ENCODE data around the gene MMEL1.
A peak's percentile ranks its signal among the peaks of the same experiment; 100 is the strongest.

Gene MMEL1

DNA sequence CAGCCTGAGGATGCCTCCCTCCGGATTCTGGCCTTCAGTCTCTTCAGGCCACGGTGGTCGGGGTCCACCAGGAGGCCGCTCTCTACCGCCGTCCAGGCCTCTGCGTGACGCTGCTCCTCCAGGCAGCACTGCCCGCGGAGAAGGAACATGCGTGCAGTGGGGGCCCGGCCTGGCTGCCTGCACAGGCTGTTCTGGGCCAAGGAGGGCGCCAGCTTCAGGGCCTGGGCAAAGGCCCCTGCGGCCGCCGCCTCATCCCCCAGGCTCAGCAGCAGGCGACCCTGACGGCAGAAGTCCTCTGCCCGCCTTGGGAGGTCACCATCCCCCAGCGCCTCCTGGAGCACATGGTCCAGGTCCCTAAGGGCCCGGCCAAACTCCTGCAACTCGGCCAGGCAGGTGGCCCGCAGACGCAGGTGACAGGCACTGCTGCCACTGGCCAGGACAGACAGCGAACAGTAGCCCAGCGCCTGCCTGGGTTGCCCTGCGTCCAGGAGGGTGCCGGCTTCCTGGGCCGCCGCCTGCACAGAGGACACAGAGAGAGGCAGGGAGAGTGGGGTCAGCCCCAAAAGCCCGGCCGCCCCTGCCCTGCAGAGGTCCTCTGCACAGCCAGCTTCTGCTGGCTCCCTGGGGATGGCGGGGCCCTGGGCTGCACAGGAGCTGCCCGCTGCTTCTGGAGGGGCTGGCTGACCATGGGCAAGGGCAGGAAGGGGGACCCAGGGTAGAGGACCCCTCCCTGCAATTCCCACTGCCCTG is 8.7 kb upstream of the MMEL1 start:
- peak overlapping the region; percentile 67; the same call in 1 of the 2 replicates for H3K4me3 ChIP-seq (ENCODE audit: low read depth, low read length)
- H3K36me3 ChIP-seq (ENCODE audit: control insufficient read depth, insufficient read depth, low read length) = no peaks in the 10 kb centered on the region
- H3K27me3 ChIP-seq (ENCODE audit: control insufficient read depth, insufficient read depth, low read length) = peaks cover 21% of the 10 kb centered on the region
- H3K27ac ChIP-seq (ENCODE audit: low read depth, low read length) = no peak overlapping the region
- H3K4me1 ChIP-seq (ENCODE audit: control insufficient read depth, insufficient read depth, low read length) = peaks cover 5% of the 10 kb centered on the region; the same call in 1 of the 2 replicates
- H3K9ac ChIP-seq (ENCODE audit: low read depth, low read length) = no peak overlapping the region
- H3K9me3 ChIP-seq (ENCODE audit: control insufficient read depth, insufficient read depth, low read length) = peaks cover 8% of the 10 kb centered on the region; the same call in 1 of the 2 replicates

DNA sequence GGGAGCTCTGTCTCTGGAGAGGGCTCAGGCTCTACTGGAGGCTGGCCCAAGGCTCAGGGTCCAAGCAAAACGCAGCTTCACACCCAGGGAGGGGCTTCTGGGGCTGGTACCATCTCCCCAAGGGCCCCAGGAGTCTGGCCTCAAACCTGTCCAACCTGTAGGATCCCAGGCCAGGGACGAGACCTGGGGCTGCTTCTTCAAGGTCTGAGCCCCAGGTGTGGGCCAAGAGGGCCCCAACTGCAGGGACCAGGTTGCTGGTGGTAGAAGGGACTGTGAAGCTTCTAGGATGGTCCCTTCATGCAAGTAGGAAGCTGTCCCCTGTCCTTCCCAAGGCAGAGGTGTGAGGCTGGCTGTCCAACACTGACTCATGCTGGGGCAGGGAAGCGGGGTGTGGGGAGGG is 7.8 kb upstream of the MMEL1 start:
- Histone ChIP-seq H3K4me3 (ENCODE audit: low read depth, low read length) (no peak overlapping the region), H3K27me3 (ENCODE audit: control insufficient read depth, insufficient read depth, low read length) (peaks cover 21% of the 10 kb centered on the region), H3K4me1 (ENCODE audit: control insufficient read depth, insufficient read depth, low read length) (peaks cover 5% of the 10 kb centered on the region; the same call in 1 of the 2 replicates), H3K36me3 (ENCODE audit: control insufficient read depth, insufficient read depth, low read length) (no peaks in the 10 kb centered on the region), H3K9me3 (ENCODE audit: control insufficient read depth, insufficient read depth, low read length) (peaks cover 6% of the 10 kb centered on the region; the same call in 1 of the 2 replicates), H3K9ac (ENCODE audit: low read depth, low read length) (no peak overlapping the region), H3K27ac (ENCODE audit: low read depth, low read length) (no peak overlapping the region)

DNA sequence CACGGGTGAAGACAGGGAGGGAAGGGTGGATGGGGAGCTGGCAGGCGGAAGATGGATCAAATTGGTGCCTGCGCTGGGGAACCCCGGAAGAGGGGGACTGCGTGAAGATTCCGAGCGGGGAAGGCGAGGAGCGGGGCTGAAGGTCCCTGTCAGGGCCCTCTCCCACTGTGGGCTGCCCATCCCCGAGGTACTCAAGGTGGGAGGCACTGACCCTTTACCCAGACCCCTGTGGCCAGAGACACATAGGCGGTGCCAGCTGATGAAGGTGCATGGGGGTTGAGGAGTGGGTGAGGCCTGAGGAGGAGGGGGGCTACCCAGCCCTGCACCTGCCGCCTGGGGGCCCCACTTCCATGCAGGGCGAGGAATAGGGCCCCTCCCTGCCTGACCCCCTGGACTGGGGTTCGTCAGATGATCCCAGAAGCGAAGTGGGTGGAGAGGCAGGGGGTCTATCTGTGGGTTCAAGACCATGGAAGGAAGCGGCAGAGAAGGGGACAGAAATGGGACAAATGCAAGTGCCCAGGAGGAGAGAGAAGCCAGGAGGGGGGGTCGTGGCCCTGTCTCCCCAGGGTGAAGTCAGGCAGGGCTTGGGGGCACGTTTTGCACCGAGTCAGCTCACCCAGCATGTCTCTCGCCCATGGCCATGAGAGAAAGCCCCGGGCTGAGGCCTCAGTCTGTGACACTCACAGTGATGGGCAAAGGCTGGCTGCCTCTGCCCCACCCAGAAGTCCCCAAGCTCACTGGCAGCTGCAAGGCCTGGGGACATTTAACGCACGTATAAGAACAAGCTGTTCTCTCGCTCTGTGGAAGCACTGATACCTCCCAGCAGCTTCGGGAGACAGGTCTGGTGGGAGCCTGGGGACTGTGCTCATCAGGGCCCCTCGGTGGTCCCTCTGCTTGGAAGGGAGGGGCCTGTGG is 7.0 kb upstream of the MMEL1 start:
- Histone ChIP-seq H3K4me3 (ENCODE audit: low read depth, low read length) (no peak overlapping the region), H3K36me3 (ENCODE audit: control insufficient read depth, insufficient read depth, low read length) (no peaks in the 10 kb centered on the region), H3K27ac (ENCODE audit: low read depth, low read length) (no peak overlapping the region), H3K9me3 (ENCODE audit: control insufficient read depth, insufficient read depth, low read length) (peaks cover 6% of the 10 kb centered on the region; the same call in 1 of the 2 replicates), H3K27me3 (ENCODE audit: control insufficient read depth, insufficient read depth, low read length) (peaks cover 21% of the 10 kb centered on the region), H3K4me1 (ENCODE audit: control insufficient read depth, insufficient read depth, low read length) (peaks cover 5% of the 10 kb centered on the region; the same call in 1 of the 2 replicates), H3K9ac (ENCODE audit: low read depth, low read length) (no peak overlapping the region)

DNA sequence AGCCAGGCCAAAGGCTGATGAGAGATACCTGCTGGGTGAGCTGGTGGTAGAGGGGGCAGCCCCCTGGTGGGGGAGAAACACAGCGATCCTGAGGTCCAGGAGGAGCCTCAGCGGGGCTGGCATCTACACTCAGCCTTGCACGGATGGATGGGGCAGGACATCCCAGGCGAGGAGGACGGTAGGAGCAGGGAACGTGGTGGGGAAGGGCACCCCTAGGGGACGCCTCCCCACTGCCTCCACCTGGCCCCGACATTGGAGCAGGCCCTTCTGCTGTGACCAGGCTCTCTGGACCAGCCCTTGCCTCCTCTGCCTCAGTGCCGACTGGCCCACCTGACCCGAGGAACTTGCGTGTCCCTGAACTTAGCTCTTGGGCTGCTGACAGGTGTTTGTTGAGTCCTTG is 6.4 kb upstream of the MMEL1 start:
- H3K9me3 ChIP-seq (ENCODE audit: control insufficient read depth, insufficient read depth, low read length) = peaks cover 6% of the 10 kb centered on the region; the same call in 1 of the 2 replicates
- peaks cover 21% of the 10 kb centered on the region for H3K27me3 ChIP-seq (ENCODE audit: control insufficient read depth, insufficient read depth, low read length)
- H3K4me3 ChIP-seq (ENCODE audit: low read depth, low read length) = no peak overlapping the region
- H3K27ac ChIP-seq (ENCODE audit: low read depth, low read length) = no peak overlapping the region
- peaks cover 5% of the 10 kb centered on the region; the same call in 1 of the 2 replicates for H3K4me1 ChIP-seq (ENCODE audit: control insufficient read depth, insufficient read depth, low read length)
- no peaks in the 10 kb centered on the region for H3K36me3 ChIP-seq (ENCODE audit: control insufficient read depth, insufficient read depth, low read length)
- no peak overlapping the region for H3K9ac ChIP-seq (ENCODE audit: low read depth, low read length)

DNA sequence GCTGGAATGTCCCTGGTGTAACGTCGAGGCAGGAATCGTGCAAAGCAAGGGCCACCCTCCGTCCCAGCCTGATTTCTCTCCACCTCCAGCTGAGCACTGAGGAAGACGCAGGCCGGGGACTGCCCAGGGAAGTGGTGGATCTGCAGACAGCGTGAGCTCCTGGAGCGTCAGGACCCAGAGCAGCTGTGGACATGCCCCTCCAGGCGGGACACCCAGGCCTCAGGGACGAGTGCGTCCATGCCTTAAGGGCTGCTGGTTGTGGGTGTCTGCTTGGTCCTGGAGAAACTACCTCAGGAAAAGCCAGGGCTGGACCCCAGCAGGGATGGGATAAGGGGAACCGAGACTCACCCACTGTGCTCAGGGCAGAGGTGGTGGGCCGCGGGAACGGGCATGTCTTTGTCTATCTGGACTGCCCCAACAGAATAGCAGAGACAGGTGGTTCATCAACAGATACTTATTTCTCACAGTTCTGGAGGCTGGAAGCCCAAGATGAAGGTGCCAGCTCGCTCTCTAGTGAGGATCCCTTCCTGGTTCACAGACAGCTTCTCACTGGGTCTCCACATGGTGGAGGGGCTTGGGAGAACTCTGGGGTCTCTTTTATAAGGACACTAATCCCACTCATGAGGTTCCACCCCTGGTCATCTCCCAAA is 5.8 kb upstream of the MMEL1 start:
- no peak overlapping the region for H3K4me3 ChIP-seq (ENCODE audit: low read depth, low read length)
- no peak overlapping the region for H3K27ac ChIP-seq (ENCODE audit: low read depth, low read length)
- peaks cover 7% of the 10 kb centered on the region; the same call in 1 of the 2 replicates for H3K4me1 ChIP-seq (ENCODE audit: control insufficient read depth, insufficient read depth, low read length)
- peaks cover 6% of the 10 kb centered on the region; the same call in 1 of the 2 replicates for H3K9me3 ChIP-seq (ENCODE audit: control insufficient read depth, insufficient read depth, low read length)
- no peak overlapping the region for H3K9ac ChIP-seq (ENCODE audit: low read depth, low read length)
- H3K27me3 ChIP-seq (ENCODE audit: control insufficient read depth, insufficient read depth, low read length) = peaks cover 21% of the 10 kb centered on the region
- no peaks in the 10 kb centered on the region for H3K36me3 ChIP-seq (ENCODE audit: control insufficient read depth, insufficient read depth, low read length)

DNA sequence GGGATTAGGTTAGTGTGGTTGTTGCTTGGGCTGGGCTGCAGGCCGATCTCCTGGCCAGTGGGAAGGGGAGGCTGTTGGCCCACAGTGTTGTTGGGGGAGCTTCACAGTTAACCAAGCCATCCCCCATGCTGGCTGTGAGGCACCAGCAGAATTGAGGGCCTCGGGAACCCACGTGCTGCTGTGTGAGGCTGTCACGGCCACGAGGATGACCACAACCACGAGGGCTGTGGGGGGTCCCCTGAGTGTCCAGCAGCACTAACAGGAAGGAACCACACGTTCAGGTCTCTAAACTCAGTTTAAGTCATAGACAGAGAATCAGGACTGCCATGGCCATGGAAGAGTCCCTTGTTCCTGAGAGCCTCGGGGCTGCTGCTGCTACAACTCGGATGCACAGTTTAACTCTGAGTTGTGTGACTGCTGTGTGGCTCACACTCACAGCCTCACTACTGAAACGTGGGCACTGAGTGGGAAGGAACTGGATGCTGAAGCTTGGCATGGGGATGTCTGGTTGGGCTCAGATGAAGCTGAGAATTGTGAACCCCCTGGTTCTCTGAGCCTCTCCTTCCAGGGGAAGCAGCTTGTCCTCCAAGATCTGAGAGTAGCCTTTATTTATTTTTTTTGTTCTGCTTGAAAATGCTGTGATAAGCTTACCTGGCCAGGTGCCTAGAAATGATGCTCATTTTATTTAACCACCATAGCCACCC is 4.8 kb upstream of the MMEL1 start:
- H3K4me3 ChIP-seq (ENCODE audit: low read depth, low read length) = no peak overlapping the region
- peaks cover 6% of the 10 kb centered on the region; the same call in 1 of the 2 replicates for H3K9me3 ChIP-seq (ENCODE audit: control insufficient read depth, insufficient read depth, low read length)
- no peak overlapping the region for H3K9ac ChIP-seq (ENCODE audit: low read depth, low read length)

DNA sequence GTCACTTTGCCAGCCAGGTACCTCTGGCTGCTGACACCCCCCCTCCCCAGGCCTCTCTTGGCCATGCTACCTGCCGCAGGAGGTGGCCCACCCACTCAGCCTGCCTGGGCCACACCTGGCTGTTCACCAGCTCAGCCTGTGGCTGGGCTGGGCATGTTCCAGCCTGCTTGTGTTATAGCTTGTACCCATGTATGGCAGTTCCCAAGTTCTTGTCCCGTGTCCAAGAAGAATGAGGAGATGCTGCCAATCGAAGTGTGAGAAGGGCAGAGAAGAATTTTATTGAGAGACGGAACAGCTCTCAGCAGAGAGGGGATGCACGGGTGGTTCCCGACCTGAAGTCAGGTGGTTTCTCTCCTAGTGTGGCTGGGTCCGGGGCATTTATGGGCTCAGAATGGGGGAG is 3.9 kb upstream of the MMEL1 start:
- Histone ChIP-seq H3K4me1 (ENCODE audit: control insufficient read depth, insufficient read depth, low read length) (peaks cover 16% of the 10 kb centered on the region), H3K4me3 (ENCODE audit: low read depth, low read length) (no peak overlapping the region), H3K9ac (ENCODE audit: low read depth, low read length) (no peak overlapping the region), H3K9me3 (ENCODE audit: control insufficient read depth, insufficient read depth, low read length) (peaks cover 6% of the 10 kb centered on the region; the same call in 1 of the 2 replicates), H3K27ac (ENCODE audit: low read depth, low read length) (no peak overlapping the region), H3K27me3 (ENCODE audit: control insufficient read depth, insufficient read depth, low read length) (peaks cover 21% of the 10 kb centered on the region), H3K36me3 (ENCODE audit: control insufficient read depth, insufficient read depth, low read length) (no peaks in the 10 kb centered on the region)

More for the DNA sequence above, 4.8 kb upstream of the MMEL1 start:
- H3K27ac ChIP-seq (ENCODE audit: low read depth, low read length) = no peak overlapping the region
- H3K36me3 ChIP-seq (ENCODE audit: control insufficient read depth, insufficient read depth, low read length) = no peaks in the 10 kb centered on the region
- peaks cover 21% of the 10 kb centered on the region for H3K27me3 ChIP-seq (ENCODE audit: control insufficient read depth, insufficient read depth, low read length)
- H3K4me1 ChIP-seq (ENCODE audit: control insufficient read depth, insufficient read depth, low read length) = peaks cover 17% of the 10 kb centered on the region

DNA sequence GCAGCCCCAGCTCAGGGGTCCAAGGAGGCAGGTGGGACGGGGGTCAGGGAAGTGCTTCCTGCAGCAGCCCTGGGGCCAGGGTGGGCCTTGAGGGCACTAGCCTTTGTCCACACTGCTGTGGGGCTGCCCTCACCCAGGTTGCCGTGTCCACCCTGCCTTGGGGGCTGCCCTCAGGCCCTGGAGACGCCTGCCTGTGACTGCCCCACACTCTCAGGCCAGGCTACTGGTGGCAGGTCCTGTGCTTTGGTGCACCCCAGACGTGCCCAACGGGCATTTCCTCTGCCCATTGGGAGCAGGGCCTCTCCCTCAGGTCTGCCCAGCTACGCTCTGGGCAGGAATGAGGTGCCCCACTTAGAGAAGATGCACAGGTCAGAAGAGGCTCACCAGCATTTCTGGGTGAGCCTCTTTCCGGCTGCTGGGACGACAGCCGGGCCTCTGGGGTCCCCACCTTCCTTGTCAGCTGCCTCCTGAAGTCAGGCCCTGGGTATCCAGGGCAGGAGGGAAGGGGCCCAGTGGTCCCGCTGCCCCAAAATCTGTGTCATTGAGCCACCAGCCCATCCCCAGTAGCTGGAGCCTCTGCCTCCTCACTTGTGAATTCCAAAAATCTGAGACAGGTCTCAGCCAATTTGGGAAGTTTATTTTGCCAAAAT is 2.7 kb upstream of the MMEL1 start:
- Histone ChIP-seq H3K27ac (ENCODE audit: low read depth, low read length) (no peak overlapping the region), H3K27me3 (ENCODE audit: control insufficient read depth, insufficient read depth, low read length) (peaks cover 27% of the 10 kb centered on the region)

DNA sequence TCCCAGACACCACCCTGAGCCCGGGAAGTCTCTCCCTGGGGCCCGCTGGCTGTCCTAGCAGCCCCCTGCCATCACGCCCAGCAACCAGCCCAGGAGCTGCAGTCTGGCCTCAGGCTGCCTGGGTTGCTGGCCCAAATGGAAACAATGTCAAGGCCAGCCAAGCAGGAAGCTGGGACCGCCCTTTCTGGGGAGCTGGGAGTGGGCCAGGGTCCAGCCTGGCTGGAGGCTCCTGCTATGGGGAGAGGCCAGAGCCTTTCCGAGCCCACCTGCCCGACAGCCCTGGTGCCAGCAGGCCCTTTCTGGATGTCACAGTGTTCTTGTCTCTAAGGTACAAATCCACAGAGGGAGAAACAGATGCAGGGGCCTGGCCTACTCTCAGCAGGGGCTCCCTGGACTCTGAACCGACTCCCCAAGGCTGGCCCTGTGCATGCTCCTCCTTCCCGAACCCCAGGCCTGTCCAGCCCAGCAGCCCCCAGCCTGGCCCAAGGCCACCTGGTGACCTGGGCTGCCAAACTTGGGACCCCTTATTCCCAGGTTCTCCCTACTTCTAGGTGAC is 1.2 kb upstream of the MMEL1 start:
- Histone ChIP-seq H3K27ac (ENCODE audit: low read depth, low read length) (no peak overlapping the region), H3K9me3 (ENCODE audit: control insufficient read depth, insufficient read depth, low read length) (peaks cover 6% of the 10 kb centered on the region; the same call in 1 of the 2 replicates), H3K36me3 (ENCODE audit: control insufficient read depth, insufficient read depth, low read length) (no peaks in the 10 kb centered on the region), H3K4me1 (ENCODE audit: control insufficient read depth, insufficient read depth, low read length) (peaks cover 23% of the 10 kb centered on the region), H3K27me3 (ENCODE audit: control insufficient read depth, insufficient read depth, low read length) (peaks cover 39% of the 10 kb centered on the region), H3K9ac (ENCODE audit: low read depth, low read length) (no peak overlapping the region), H3K4me3 (ENCODE audit: low read depth, low read length) (no peak overlapping the region)

More for the DNA sequence above, 2.7 kb upstream of the MMEL1 start:
- Histone ChIP-seq H3K36me3 (ENCODE audit: control insufficient read depth, insufficient read depth, low read length) (no peaks in the 10 kb centered on the region), H3K4me1 (ENCODE audit: control insufficient read depth, insufficient read depth, low read length) (peaks cover 23% of the 10 kb centered on the region), H3K9me3 (ENCODE audit: control insufficient read depth, insufficient read depth, low read length) (peaks cover 6% of the 10 kb centered on the region; the same call in 1 of the 2 replicates), H3K9ac (ENCODE audit: low read depth, low read length) (no peak overlapping the region), H3K4me3 (ENCODE audit: low read depth, low read length) (no peak overlapping the region)

All from HUES48 (cell line).